Measurements from ENCODE around the gene ASTE1.

The ASTE1 gene

GRCh38 chr3:131072845-131073244, 46.2 kb upstream of the ASTE1 start:
- TF ChIP-seq ZNF311 (tag by site-specific recombination; IDR thresholded peaks at IDR 0.05; ENCODE audit: borderline replicate concordance): no peak
- no peak for TF ChIP-seq GLIS1 (tag by site-specific recombination; IDR thresholded peaks at IDR 0.05)
- TF ChIP-seq ZNF645 (tag by site-specific recombination; IDR thresholded peaks at IDR 0.05): no peak
- no peak for TF ChIP-seq ZNF138 (tag by site-specific recombination; IDR thresholded peaks at IDR 0.05; ENCODE audit: borderline replicate concordance)
- TF ChIP-seq ZNF830 (tag by site-specific recombination; IDR thresholded peaks at IDR 0.05; ENCODE audit: low read depth): no peak
- TF ChIP-seq ZNF580 (tag by site-specific recombination; IDR thresholded peaks at IDR 0.05): no peak
- TF ChIP-seq ZNF175 (tag by site-specific recombination; IDR thresholded peaks at IDR 0.05): no peak
- no peak for TF ChIP-seq ZNF416 (tag by site-specific recombination; IDR thresholded peaks at IDR 0.05)
- no peak for TF ChIP-seq ZNF433 (tag by site-specific recombination; IDR thresholded peaks at IDR 0.05; ENCODE audit: low read depth)
- no peak for TF ChIP-seq ZNF843 (tag by site-specific recombination; IDR thresholded peaks at IDR 0.05)
- no peak for TF ChIP-seq TSHZ1 (tag by site-specific recombination; IDR thresholded peaks at IDR 0.05; ENCODE audit: borderline replicate concordance)
- TF ChIP-seq ZNF366 (tag by site-specific recombination; conservative IDR thresholded peaks at IDR 0.05): no peak
- TF ChIP-seq ZNF626 (tag by site-specific recombination; IDR thresholded peaks at IDR 0.05): no peak
- no peak for TF ChIP-seq ZNF449 (tag by site-specific recombination; IDR thresholded peaks at IDR 0.05)
- TF ChIP-seq ZNF530 (tag by site-specific recombination; IDR thresholded peaks at IDR 0.05; ENCODE audit: low read depth): no peak
- no peak for TF ChIP-seq GLI4 (tag by site-specific recombination; IDR thresholded peaks at IDR 0.05)
- no peak for TF ChIP-seq ZBTB1 (tag by site-specific recombination; IDR thresholded peaks at IDR 0.05)
- TF ChIP-seq ZBTB17 (tag by site-specific recombination; IDR thresholded peaks at IDR 0.05): no peak
- TF ChIP-seq ZNF776 (tag by site-specific recombination; IDR thresholded peaks at IDR 0.05; ENCODE audit: borderline replicate concordance): no peak
- POLR2A ChIA-PET: no interaction called here
- Histone ChIP-seq H3K9me3 (ENCODE audit: control insufficient read depth, insufficient read depth, low read depth, low read length) (no peaks in the 10 kb centered on the region), H3K4me3 (ENCODE audit: low read depth, low read length) (no peak overlapping the region), H3K36me3 (ENCODE audit: control insufficient read depth in 2 of 2, insufficient read depth in 1 of 2, low read length in 2 of 2) (no peaks in the 10 kb centered on the region), H3K27ac (ENCODE audit: extremely low read depth, low read depth, low read length) (no peak overlapping the region), H3K4me1 (ENCODE audit: control insufficient read depth, insufficient read depth, low read length) (no peaks in the 10 kb centered on the region)
- CTCF ChIA-PET: no interaction called here

- Histone ChIP-seq H3K4me3 (ENCODE audit: low read depth, low read length) (no peak overlapping the region), H3K27ac (ENCODE audit: extremely low read depth, low read depth, low read length) (no peak overlapping the region), H3K36me3 (ENCODE audit: control insufficient read depth in 2 of 2, insufficient read depth in 1 of 2, low read length in 2 of 2) (no peaks in the 10 kb centered on the region), H3K4me1 (ENCODE audit: control insufficient read depth, insufficient read depth, low read length) (no peaks in the 10 kb centered on the region), H3K9me3 (ENCODE audit: control insufficient read depth, insufficient read depth, low read depth, low read length) (no peaks in the 10 kb centered on the region)
- ChIA-PET CTCF (no interaction called here), POLR2A (no interaction called here)
- TF ChIP-seq ZNF514 (tag by site-specific recombination; IDR thresholded peaks at IDR 0.05) (no peak), PRDM10 (tag by site-specific recombination; IDR thresholded peaks at IDR 0.05) (no peak), ZXDB (tag by site-specific recombination; IDR thresholded peaks at IDR 0.05) (no peak), ZNF670 (tag by site-specific recombination; IDR thresholded peaks at IDR 0.05; ENCODE audit: low read depth) (no peak), ZNF112 (tag by site-specific recombination; IDR thresholded peaks at IDR 0.05) (no peak), ZNF184 (tag by site-specific recombination; IDR thresholded peaks at IDR 0.05) (no peak), ZNF488 (tag by site-specific recombination; IDR thresholded peaks at IDR 0.05) (no peak)
Observed at GRCh38 chr3:131072099-131072559, 45.5 kb upstream of the ASTE1 start.
